NCI-H146 treated with DMSO at 0.1 percent for 48 hours (cell line): ENCODE data around the gene BATF.
A peak's percentile ranks its signal among the peaks of the same experiment; 100 is the strongest.

Experiments
- DNase-seq: peaks from one replicate; lab custom pipeline; 2025; ENCODE audit not compliant: unreplicated experiment; lab: John Stamatoyannopoulos, UW

The BATF gene

GRCh38 chr14:75559451-75560222, 37.4 kb downstream of the BATF start:
- DNase-seq: no peak

DNA sequence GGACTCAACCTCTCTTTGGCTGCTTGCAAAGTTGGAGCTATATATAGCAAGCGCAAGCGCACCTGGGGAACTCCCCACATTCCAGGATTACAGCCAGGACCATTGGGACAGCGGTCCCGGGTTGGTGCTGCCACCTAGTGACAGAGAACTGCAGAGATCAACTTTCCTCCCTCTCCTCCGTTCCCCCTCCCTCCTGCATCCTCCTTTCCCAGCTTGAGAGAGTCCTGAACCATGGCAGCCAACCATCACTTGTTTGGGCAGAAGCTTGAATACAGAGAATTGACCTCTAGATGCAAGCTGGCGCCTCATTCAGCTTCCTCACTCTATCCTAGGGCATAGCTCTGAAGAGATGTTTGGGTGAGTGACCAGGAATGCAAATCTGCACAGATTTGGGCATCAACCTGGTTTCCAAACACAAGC, 38.8 kb downstream of the BATF start:
- peak; percentile 3 for DNase-seq

- no peak for DNase-seq
Measured at GRCh38 chr14:75562089-75562488, 39.8 kb downstream of the BATF start.

- DNase-seq: no peak
Measured at GRCh38 chr14:75562489-75562888, 40.2 kb downstream of the BATF start.

- no peak for DNase-seq
Measured at GRCh38 chr14:75563931-75564330, 41.7 kb downstream of the BATF start.

DNA sequence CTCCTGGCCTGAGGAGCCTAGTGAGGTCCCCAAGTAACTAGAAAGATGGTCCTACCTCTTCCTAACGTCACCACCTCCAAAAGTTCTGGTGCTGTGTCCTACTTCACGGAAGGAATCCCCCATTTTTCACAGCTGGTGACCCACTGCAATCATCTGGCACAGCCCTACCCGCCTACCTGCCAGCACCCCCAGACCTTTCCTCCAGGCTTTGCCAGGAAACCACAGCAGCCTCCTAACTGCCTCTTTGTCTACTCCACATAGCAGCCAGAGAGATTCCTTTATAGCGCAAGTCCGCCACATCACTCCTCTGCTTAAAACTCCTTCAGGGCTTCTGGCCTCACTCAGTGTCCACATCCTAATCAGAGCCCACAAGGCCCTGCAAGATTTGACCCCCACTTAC, 42.8 kb downstream of the BATF start:
- no peak for DNase-seq

- no peak for DNase-seq
Measured at GRCh38 chr14:75566321-75566720, 44.1 kb downstream of the BATF start.

- no peak for DNase-seq
Measured at GRCh38 chr14:75566752-75567151, 44.5 kb downstream of the BATF start.

GRCh38 chr14:75568140-75568539, 45.9 kb downstream of the BATF start:
- DNase-seq: no peak

- DNase-seq: no peak
Measured at GRCh38 chr14:75568791-75569190, 46.5 kb downstream of the BATF start.

DNA sequence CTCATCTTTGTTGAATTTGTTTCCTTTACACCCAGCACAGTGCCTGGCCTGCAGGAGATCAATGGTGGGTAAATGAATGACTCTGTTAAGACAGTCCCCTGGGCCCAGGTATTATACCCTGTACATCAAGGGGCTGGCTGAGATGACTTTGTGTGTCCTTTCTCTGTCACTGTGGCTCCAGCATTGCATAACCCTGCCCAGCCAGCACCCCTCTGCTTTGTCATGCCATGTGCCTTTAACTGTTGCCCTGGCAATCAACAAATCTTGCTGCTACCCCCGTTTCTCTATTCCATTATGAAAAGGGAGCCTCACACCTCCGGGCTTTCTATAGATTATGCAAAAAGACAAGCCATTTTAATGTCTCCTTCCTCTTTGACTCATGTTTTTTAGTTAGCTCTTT, 48.5 kb downstream of the BATF start:
- DNase-seq: no peak

DNA sequence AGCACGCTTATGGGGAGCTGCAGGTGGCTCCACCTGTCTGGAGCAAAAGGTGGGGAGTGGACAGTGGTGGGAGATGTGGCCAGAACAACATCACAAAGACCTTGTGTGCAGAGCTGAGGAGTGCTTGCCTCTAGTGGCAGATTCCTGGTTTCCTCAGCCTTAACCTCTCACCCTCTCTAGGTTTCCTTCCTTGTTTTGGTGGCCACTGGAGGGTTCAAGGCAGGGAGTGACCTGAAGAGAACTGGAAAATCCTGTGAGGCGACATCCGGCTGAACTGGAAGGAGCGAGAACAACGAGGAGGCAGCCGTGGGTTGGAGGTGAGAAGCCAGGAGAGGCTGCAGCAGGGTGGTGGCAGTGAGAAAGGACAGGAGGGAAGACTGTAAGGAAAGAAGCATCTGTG, 49.8 kb downstream of the BATF start:
- DNase-seq: no peak

GRCh38 chr14:75577090-75577489, 54.8 kb downstream of the BATF start:
- no peak for DNase-seq

DNA sequence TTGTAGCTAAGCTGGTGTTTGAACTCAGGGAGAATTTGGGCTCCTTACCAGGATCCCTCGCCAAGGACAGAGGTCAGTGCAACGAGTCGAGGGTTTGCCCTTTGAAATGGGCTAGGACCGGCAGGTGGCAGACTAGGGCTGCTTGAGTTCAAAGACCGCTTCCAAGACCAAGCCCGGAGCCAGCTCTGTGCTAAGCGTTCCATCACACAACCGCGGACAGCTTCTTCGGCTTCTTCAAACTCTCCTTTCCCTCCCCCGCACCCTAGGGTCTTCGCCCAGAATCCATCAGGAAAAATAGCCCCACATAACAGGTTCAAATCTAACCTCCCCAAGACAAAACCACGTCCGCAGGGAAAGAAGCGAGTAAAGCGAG, 55.4 kb downstream of the BATF start:
- peak; percentile 26 for DNase-seq

- no peak for DNase-seq
Measured at GRCh38 chr14:75578102-75578785, 56.0 kb downstream of the BATF start, which contains the start of gene FLVCR2. FLVCR2 (plus strand) TSS chr14:75578620; CDS start chr14:75578973, 353 bp downstream.

GRCh38 chr14:75578786-75579337, 56.6 kb downstream of the BATF start:
- DNase-seq: no peak

DNA sequence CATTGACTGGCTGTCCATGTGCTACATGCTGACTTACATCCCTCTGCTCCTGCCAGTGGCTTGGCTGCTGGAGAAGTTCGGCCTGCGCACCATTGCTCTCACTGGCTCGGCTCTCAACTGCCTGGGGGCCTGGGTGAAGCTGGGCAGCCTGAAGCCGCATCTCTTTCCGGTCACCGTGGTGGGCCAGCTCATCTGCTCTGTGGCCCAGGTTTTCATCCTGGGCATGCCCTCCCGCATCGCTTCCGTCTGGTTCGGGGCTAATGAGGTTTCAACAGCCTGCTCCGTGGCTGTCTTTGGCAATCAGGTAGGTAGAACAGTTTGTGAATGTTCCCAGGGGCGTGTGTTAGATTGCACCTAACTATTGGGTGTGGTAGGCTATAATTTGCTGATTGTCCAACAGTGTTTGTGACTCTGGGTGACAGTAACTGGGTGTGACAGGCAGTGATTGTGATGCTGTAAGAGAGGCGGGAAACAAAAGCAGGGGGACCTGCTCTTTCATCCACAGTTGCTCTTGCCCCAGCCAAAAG, 57.1 kb downstream of the BATF start:
- no peak for DNase-seq

DNA sequence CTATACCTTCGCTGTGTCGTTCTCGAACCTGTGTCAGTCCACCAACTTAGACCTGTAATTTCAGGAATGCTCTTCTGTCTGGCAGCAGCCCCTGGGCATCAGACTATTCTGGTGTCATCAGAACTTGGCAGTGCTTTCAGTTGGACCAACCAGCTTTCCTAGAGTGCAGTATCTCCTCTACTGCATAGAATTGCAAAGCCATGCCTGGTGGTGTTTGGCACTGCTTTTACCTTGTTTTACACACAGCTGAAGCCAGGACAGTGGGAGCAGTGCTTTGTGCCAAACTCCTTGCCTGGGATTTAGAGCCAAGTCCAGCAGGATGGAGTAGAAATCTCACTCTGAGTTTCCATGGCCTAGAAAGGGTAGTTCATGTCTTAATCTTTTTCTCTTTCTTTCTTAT, 57.6 kb downstream of the BATF start:
- no peak for DNase-seq

DNA sequence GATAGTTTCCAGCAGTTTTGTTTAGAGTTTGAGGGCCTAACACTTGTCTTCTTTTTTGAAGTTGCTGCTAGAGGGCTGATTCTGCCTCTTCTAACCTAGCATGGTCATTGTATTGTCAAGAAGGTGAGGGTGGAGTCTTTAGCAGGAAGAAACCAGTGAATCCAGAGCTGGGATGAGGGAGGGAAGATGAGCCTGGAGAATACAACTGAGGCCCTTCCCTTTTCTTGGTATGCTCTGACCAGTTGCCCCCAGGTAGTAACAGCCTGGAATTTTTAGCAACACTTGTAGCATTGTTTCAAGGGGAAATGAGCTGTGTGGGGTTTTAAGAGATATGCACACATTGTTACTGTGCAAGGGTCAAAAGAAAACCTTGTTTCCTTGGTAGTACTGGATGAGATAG, 65.1 kb downstream of the BATF start:
- no peak for DNase-seq

GRCh38 chr14:75589931-75590330, 67.7 kb downstream of the BATF start:
- DNase-seq: no peak

DNA sequence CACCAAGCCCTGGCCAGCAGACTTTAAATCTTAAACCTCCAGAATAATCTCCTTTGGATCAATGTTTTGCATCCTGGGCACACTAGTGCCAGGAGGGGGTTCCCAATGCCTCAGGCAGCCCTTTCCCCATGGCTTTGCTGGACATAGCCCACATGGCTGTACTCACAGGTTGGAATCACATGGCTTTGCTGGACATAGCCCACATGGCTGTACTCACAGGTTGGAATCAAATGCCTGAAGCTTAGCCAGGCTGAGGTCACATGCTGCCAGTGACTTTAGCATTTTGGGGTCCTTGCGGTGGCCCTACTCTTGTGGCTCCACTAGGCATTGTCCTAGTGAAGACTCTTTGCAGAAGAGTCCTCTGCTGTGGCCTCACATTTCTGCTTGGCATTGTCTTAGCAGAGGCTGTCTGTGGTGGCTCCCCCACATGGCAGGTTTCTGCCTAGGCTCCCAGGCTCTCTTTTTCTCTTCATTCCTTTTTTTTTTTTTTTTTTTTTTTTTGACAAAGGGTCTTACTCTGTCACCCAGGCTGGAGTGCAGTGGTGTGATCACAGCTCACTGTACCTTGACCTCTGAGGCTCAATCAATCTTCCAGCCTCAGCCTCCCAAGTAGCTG, 69.2 kb downstream of the BATF start:
- DNase-seq: no peak
